GM12878 (cell line): ENCODE results near the gene BAHD1. TPM values are rescaled to one million over a fixed set of nuclear protein-coding genes. Genes with fewer than 3 reads are reported as not detected.

ENCODE experiments used
- ATAC-seq: fragments of 200-7000 bp; cut with Tn5 transposase; 3 replicates; pipeline ENCODE4 v1.9.1; 2020; ENCODE audit warnings: mild to moderate bottlenecking, moderate library complexity
- BruUV-seq: library from RNA; stranded (reverse); fragments of 400-500 nt; replicated peaks from 2 replicates; lab custom pipeline; 2021; lab: Mats Ljungman, UMichigan
- CTCF ChIA-PET: fragments of 300-600 bp; sonication (Branson Sonifier 250); formaldehyde crosslinking; extraction: SDS; loops from one replicate; lab custom pipeline; 2021; ENCODE audit warnings: inconsistent platforms; lab: Yijun Ruan, JAX
- POLR2A ChIA-PET: fragments of 350-600 bp; formaldehyde crosslinking; extraction: SDS; loops from one replicate; lab custom pipeline; 2021; ENCODE audit warnings: inconsistent platforms; lab: Charles Lee
- RAD21 ChIA-PET: fragments of 300-600 bp; sonication (Branson Sonifier 250); formaldehyde crosslinking; loops from one replicate; lab custom pipeline; 2023; ENCODE audit warnings: antibody characterized with exemption; ENCODE audit not compliant: unreplicated experiment; lab: Charles Lee
- SMC1A ChIA-PET: fragments of 300-600 bp; sonication (Branson Sonifier 250); formaldehyde crosslinking; loops from one replicate; lab custom pipeline; 2023; ENCODE audit not compliant: unreplicated experiment, uncharacterized antibody; lab: Charles Lee
- DNase-seq: peaks from one replicate; pipeline ENCODE4 v3.0.0-alpha.2; 2011; ENCODE audit warnings: low read depth, low spot score
- FAIRE-seq: peaks from 3 replicates; lab custom pipeline; 2011; peaks lifted over from hg19 to GRCh38; lab: Jason Lieb, UNC
- H2AFZ ChIP-seq: 2 replicates; pipeline ENCODE4 v1.6.0; 2011; ENCODE audit warnings: low read depth, low read length, control low read depth; ENCODE audit not compliant: control insufficient read depth
- H3K27ac ChIP-seq: 2 replicates; pipeline ENCODE4 v1.5.1; 2011; ENCODE audit warnings: control low read depth; ENCODE audit not compliant: control insufficient read depth, insufficient read depth
- H3K27me3 ChIP-seq, 2 experiments: replicated peaks in 1 of 2; 2 replicates each; pipeline versions ENCODE4 v1.6.0 to v1.6.1; 2011; ENCODE audit warnings: low read length in 1 of 2; ENCODE audit not compliant: control insufficient read depth in 2 of 2, insufficient read depth in 2 of 2
- H3K36me3 ChIP-seq, 2 experiments: 2 replicates each; pipeline ENCODE4 v1.5.1; 2011; ENCODE audit warnings: low read length in 1 of 2; ENCODE audit not compliant: control insufficient read depth in 2 of 2, insufficient read depth in 2 of 2
- H3K4me1 ChIP-seq: 2 replicates; pipeline ENCODE4 v1.6.1; 2011; ENCODE audit warnings: mild to moderate bottlenecking, low read length, moderate library complexity, mixed read lengths; ENCODE audit not compliant: control insufficient read depth, insufficient read depth
- H3K4me2 ChIP-seq: 2 replicates; pipeline ENCODE4 v1.6.0; 2011; ENCODE audit warnings: control low read depth; ENCODE audit not compliant: control insufficient read depth, insufficient read depth
- H3K4me3 ChIP-seq: fragments of 200-600 bp; sonication (generic); 2 replicates; pipeline ENCODE4 v1.5.1; 2016
- H3K79me2 ChIP-seq: 2 replicates; pipeline ENCODE4 v1.6.0; 2011; ENCODE audit warnings: low read length; ENCODE audit not compliant: control insufficient read depth, insufficient read depth
- H3K9ac ChIP-seq: 2 replicates; pipeline ENCODE4 v1.8.0; 2011; ENCODE audit warnings: low read length, control low read depth, mixed read lengths; ENCODE audit not compliant: control insufficient read depth, insufficient read depth
- H3K9me3 ChIP-seq: replicated peaks from 3 replicates; pipeline ENCODE4 v1.5.1; 2011; ENCODE audit warnings: mild to moderate bottlenecking, low read length; ENCODE audit not compliant: control insufficient read depth, insufficient read depth
- H4K20me1 ChIP-seq: 2 replicates; pipeline ENCODE4 v1.6.0; 2011; ENCODE audit not compliant: control insufficient read depth, insufficient read depth
- ATF7 ChIP-seq: fragments of 450-650 bp; IDR thresholded peaks from 2 replicates; pipeline ENCODE4 v1.6.1; 2016; ENCODE audit warnings: low read depth, mild to moderate bottlenecking
- BCL11A ChIP-seq: IDR thresholded peaks from 2 replicates; pipeline ENCODE4 v1.6.1; 2011; ENCODE audit warnings: low read depth, low read length
- CHD2 ChIP-seq: IDR thresholded peaks from 2 replicates; pipeline ENCODE4 v1.6.1; 2011; ENCODE audit warnings: low read depth, low read length, improper control_type of control experiment, borderline replicate concordance
- CHD4 ChIP-seq: fragments of 200-600 bp; sonication (generic); IDR thresholded peaks from 2 replicates; pipeline ENCODE4 v1.6.1; 2016; ENCODE audit warnings: mild to moderate bottlenecking
- CREB1 ChIP-seq: IDR thresholded peaks from 2 replicates; pipeline ENCODE4 v1.6.1; 2012; ENCODE audit warnings: low read depth, mild to moderate bottlenecking, inconsistent platforms
- MEF2A ChIP-seq: IDR thresholded peaks from 2 replicates; pipeline ENCODE4 v1.6.1; 2011; ENCODE audit warnings: low read depth, mild to moderate bottlenecking, low read length, moderate library complexity; ENCODE audit not compliant: insufficient read depth
- POLR2AphosphoS2 ChIP-seq: IDR thresholded peaks from 2 replicates; pipeline ENCODE4 v1.6.1; 2011; ENCODE audit warnings: low read depth, mild to moderate bottlenecking, low read length, improper control_type of control experiment, moderate library complexity
- RCOR1 ChIP-seq: conservative IDR thresholded peaks from 2 replicates; pipeline ENCODE4 v1.6.1; 2012; ENCODE audit warnings: low read depth, low read length, improper control_type of control experiment
- SMAD1 ChIP-seq: fragments of 450-650 bp; IDR thresholded peaks from 2 replicates; pipeline ENCODE4 v1.6.1; 2018; ENCODE audit warnings: mild to moderate bottlenecking, low read depth; ENCODE audit not compliant: partially characterized antibody
- TARDBP ChIP-seq: IDR thresholded peaks from 2 replicates; pipeline ENCODE4 v1.6.1; 2016; ENCODE audit warnings: borderline replicate concordance
- WGBS: methylation state at CpG from one replicate; pipeline ENCODE4 v1.1.6; 2016; ENCODE audit warnings: low lambda C conversion rate; ENCODE audit not compliant: insufficient replicate concordance, insufficient coverage; ENCODE audit errors: missing lambda C conversion rate; 5-methylcytosine and 5-hydroxymethylcytosine counted together
- in situ Hi-C: fragments of 300-500 bp; cut with MboI; formaldehyde crosslinking; loops from 9 replicates; pipeline ENCODE4 v1.14.3; 2018; ENCODE audit warnings: mixed read lengths
- intact Hi-C: fragments of 100-400 bp; cut with micrococcal nuclease; formaldehyde crosslinking; loops from one replicate; pipeline ENCODE4 v1.14.2; 2022; ENCODE audit not compliant: unreplicated experiment
- polyA plus RNA-seq, 11 experiments: library from polyadenylated mRNA; depleted of rRNA in 4 of 11; unstranded in 6 of 11; stranded (reverse) in 5 of 11; fragments of >200 nt; fragmentation: Nextera tagmentation in 4 of 11; fragmentation: Illumina TruSeq in 1 of 11; extraction: Ambion mirVana in 4 of 11; extraction: Trizol in 1 of 11; gene quantifications; 1 replicate in 1 of 11; 2 replicates in 10 of 11; pipeline versions ENCODE4 v1.2.1 to v1.2.3, GENCODE V29; 2011 to 2016; ENCODE audit warnings: inconsistent platforms in 2 of 11, missing spikeins in 2 of 11, low read depth in 1 of 11
- total RNA-seq, 4 experiments: library from RNA; depleted of rRNA in 3 of 4; stranded (reverse); fragments of >200 nt in 3 of 4; fragmentation: Illumina TruSeq in 1 of 4; extraction: Trizol in 1 of 4; gene quantifications; 2 replicates each; pipeline versions ENCODE4 v1.2.1 to v1.2.3, GENCODE V29; 2013 to 2021
- TF ChIP-seq, protein P1 (sequence below): fragments of 150-350 bp; IDR thresholded peaks from 2 replicates; pipeline ENCODE4 v1.6.1; 2014; ENCODE audit warnings: mild to moderate bottlenecking, low read depth, low read length
- TF ChIP-seq, protein P2 (sequence below): fragments of 450-650 bp; IDR thresholded peaks from 2 replicates; pipeline ENCODE4 v1.6.1; 2016; ENCODE audit warnings: mild to moderate bottlenecking, moderate library complexity, borderline replicate concordance

The BAHD1 gene
- total and polyA plus RNA-seq, 10 of the 15 experiments (the other 5 are each of a cell fraction or from before 2014, with no cell fraction given): 0.21 to 21.8 (median 5.8) TPM

DNA sequence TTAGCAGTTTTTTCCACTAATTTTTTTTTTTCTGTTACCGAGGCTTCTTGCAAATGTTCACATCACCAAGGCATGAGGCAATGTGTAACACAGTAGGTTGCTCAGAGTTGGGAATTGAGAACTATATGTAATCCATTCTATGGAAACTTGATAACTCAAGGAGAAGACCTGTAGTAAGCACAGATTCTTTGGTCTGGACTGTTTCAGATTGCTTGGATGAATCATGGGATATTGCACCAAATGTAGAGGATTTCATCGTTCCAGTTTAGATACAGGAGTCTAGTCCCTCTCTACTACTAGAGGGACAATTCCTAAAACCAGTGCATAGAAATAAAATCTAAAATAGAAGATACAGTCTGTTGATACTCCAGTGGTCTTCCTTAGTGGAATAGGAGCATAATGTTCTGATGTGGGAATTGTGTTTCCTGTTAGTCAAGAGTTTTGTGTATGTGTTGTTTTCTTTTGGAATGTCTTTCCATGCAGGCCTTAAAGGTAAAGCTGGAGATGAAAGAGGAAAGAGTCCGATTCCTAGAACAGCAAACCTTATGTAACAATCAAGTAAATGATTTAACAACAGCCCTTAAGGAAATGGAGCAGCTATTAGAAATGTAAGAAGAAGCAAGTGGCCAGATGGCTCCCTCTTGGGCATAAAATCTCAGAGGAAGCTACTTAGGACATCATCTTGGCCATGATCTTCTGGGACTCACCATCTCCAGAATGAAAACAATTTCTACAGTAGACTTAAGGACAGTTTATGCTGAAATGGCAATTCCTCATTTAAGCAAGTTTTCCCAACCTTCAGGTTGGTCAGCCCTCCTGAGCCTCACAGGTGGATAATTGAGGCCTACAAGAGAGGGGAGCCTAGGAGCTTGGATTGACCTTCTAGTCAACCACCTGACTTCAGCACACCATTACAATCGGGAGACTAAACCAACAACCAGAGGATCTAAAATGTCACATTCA, 47.5 kb upstream of the BAHD1 start:
- CTCF ChIA-PET: interaction anchor here (1.3 kb wide), 1 partner anchor 9 kb away, joined by 3 read pairs; no protein-coding TSS in a partner anchor
- no peak overlapping the region for H2AFZ ChIP-seq
- BruUV-seq: TSS peak; percentile 68
- FAIRE-seq: no peak
- no peaks in the 10 kb centered on the region for H3K4me1 ChIP-seq
- no peak overlapping the region for H3K9ac ChIP-seq
- peaks cover 6 to 13% of the 10 kb centered on the region in 2 experiments; a peak in 3 of 4 replicates for H3K36me3 ChIP-seq
- TF ChIP-seq TARDBP (no peak), RCOR1 (no peak), MEF2A (no peak), SMAD1 (no peak), BCL11A (no peak), CHD4 (no peak), CHD2 (no peak), ATF7 (no peak), POLR2AphosphoS2 (no peak), CREB1 (no peak)
- TF ChIP-seq, protein P1, sequence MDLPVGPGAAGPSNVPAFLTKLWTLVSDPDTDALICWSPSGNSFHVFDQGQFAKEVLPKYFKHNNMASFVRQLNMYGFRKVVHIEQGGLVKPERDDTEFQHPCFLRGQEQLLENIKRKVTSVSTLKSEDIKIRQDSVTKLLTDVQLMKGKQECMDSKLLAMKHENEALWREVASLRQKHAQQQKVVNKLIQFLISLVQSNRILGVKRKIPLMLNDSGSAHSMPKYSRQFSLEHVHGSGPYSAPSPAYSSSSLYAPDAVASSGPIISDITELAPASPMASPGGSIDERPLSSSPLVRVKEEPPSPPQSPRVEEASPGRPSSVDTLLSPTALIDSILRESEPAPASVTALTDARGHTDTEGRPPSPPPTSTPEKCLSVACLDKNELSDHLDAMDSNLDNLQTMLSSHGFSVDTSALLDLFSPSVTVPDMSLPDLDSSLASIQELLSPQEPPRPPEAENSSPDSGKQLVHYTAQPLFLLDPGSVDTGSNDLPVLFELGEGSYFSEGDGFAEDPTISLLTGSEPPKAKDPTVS: no peak
- TF ChIP-seq, protein P2, sequence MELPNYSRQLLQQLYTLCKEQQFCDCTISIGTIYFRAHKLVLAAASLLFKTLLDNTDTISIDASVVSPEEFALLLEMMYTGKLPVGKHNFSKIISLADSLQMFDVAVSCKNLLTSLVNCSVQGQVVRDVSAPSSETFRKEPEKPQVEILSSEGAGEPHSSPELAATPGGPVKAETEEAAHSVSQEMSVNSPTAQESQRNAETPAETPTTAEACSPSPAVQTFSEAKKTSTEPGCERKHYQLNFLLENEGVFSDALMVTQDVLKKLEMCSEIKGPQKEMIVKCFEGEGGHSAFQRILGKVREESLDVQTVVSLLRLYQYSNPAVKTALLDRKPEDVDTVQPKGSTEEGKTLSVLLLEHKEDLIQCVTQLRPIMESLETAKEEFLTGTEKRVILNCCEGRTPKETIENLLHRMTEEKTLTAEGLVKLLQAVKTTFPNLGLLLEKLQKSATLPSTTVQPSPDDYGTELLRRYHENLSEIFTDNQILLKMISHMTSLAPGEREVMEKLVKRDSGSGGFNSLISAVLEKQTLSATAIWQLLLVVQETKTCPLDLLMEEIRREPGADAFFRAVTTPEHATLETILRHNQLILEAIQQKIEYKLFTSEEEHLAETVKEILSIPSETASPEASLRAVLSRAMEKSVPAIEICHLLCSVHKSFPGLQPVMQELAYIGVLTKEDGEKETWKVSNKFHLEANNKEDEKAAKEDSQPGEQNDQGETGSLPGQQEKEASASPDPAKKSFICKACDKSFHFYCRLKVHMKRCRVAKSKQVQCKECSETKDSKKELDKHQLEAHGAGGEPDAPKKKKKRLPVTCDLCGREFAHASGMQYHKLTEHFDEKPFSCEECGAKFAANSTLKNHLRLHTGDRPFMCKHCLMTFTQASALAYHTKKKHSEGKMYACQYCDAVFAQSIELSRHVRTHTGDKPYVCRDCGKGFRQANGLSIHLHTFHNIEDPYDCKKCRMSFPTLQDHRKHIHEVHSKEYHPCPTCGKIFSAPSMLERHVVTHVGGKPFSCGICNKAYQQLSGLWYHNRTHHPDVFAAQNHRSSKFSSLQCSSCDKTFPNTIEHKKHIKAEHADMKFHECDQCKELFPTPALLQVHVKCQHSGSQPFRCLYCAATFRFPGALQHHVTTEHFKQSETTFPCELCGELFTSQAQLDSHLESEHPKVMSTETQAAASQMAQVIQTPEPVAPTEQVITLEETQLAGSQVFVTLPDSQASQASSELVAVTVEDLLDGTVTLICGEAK: no peak
- POLR2A ChIA-PET: no interaction called here
- no peak overlapping the region for H3K27ac ChIP-seq
- 96% methylated on average over 4 of the region's 4 CpGs for WGBS
- in situ Hi-C loops (no loop called here), intact Hi-C loops (no loop called here)
- RAD21 ChIA-PET: no interaction called here
- H3K4me3 ChIP-seq: no peak overlapping the region
- H3K27me3 ChIP-seq: no peaks in the 10 kb centered on the region
- no peaks in the 10 kb centered on the region for H3K9me3 ChIP-seq
- SMC1A ChIA-PET: interaction anchor here (0.6 to 0.8 kb wide), 2 partner anchors 12 to 987 kb away, joined by 3 to 4 read pairs; partner anchors contain the start of gene IVD
- DNase-seq: no peak
- H3K4me2 ChIP-seq: no peak overlapping the region
- no peaks in the 10 kb centered on the region for H4K20me1 ChIP-seq
- no peak for ATAC-seq
- no peaks in the 10 kb centered on the region for H3K79me2 ChIP-seq
